ENCODE data around the gene DHRSX. TPM values are rescaled to one million over a fixed set of nuclear protein-coding genes. Genes with fewer than 3 reads are reported as not detected.
"Not testable (repeated sequence)": the region's sequence is repeated elsewhere in the genome, so short reads cannot be mapped to it uniquely, and the experiment has no call there.

The DHRSX gene
- total RNA-seq, 1 donor from 2014 or later: 19.0 TPM

DNA sequence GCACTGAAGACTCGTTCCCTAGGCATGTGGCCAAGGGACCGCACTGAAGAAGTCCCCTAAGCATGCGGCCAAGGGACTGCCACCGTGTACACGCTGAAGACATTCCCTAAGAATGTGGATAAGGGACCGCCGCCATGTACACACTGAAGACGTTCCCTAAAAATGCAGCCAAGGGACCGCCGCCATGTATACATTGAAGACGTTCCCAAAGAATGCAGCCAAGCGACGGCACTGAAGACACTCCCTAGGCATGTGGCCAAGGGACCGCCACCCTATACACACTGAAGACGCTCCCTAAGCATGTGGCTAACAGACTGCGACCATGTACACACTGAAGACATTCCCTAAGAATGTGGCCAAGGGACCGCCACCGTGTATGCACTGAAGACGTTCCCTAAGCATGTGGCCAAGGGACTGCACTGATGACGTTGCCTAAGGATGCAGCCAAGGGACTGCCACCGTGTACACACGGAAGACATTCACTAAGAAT lies 31.5 kb downstream of the DHRSX start:
- DNase-seq (ENCODE audit: low read depth) (no peak), FAIRE-seq (no peak)
- Histone ChIP-seq H3K36me3 (ENCODE audit: control insufficient read depth, insufficient read depth, low read length) (no peaks in the 10 kb centered on the region), H3K27me3 (ENCODE audit: control insufficient read depth, insufficient read depth, low read length) (no peaks in the 10 kb centered on the region), H3K4me3 (ENCODE audit: low read depth, low read length) (no peak overlapping the region)
- TF ChIP-seq, protein P1, sequence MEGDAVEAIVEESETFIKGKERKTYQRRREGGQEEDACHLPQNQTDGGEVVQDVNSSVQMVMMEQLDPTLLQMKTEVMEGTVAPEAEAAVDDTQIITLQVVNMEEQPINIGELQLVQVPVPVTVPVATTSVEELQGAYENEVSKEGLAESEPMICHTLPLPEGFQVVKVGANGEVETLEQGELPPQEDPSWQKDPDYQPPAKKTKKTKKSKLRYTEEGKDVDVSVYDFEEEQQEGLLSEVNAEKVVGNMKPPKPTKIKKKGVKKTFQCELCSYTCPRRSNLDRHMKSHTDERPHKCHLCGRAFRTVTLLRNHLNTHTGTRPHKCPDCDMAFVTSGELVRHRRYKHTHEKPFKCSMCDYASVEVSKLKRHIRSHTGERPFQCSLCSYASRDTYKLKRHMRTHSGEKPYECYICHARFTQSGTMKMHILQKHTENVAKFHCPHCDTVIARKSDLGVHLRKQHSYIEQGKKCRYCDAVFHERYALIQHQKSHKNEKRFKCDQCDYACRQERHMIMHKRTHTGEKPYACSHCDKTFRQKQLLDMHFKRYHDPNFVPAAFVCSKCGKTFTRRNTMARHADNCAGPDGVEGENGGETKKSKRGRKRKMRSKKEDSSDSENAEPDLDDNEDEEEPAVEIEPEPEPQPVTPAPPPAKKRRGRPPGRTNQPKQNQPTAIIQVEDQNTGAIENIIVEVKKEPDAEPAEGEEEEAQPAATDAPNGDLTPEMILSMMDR (IDR thresholded peaks at IDR 0.05; ENCODE audit: insufficient read depth, low read length, severe bottlenecking): no peak

DNA sequence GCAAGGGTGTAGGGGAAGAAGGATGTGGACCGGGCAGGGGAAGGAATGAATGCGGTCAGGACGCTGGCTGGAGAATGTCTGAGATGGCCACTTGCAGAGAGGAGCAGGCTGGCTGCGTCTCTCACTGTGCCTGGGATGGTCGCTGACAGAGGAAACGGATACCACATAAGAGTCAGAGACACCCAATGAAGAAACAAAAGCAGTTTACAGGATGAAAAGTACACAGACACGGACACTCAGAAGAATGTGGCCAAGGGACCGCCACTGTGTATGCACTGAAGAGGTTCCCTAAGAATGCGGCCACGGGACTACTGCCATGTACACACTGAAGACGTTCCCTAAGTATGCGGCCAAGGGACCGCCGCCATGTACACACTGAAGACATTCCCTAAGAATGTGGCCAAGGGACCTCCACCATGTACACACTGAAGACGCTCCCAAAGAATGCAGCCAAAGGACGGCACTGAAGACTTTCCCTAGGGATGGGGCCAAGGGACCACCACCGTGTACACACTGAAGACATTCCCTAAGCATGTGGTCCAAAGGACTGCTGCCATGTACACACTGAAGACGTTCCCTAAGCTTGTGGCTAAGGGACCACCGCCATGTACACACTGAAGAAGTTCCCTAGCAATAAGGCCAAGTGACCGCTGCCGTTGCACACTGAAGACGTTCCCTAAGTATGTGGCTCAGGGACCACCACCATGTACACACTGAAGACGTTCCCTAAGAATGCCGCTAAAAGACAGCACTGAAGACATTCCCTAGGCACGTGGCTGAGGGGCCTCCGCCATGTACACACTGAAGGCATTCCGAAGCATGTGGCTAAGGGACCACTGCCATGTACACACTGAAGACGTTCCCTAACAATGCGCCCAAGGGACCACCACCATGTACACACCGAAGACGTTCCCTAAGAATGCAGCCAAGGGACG lies 32.2 kb downstream of the DHRSX start:
- Histone ChIP-seq H3K36me3 (ENCODE audit: control insufficient read depth, insufficient read depth, low read length) (no peaks in the 10 kb centered on the region), H3K27me3 (ENCODE audit: control insufficient read depth, insufficient read depth, low read length) (no peaks in the 10 kb centered on the region), H3K4me3 (ENCODE audit: low read depth, low read length) (no peak overlapping the region)
- FAIRE-seq: no peak
- DNase-seq (ENCODE audit: low read depth): no peak
- TF ChIP-seq, protein P1 (IDR thresholded peaks at IDR 0.05; ENCODE audit: insufficient read depth, low read length, severe bottlenecking): no peak

DNA sequence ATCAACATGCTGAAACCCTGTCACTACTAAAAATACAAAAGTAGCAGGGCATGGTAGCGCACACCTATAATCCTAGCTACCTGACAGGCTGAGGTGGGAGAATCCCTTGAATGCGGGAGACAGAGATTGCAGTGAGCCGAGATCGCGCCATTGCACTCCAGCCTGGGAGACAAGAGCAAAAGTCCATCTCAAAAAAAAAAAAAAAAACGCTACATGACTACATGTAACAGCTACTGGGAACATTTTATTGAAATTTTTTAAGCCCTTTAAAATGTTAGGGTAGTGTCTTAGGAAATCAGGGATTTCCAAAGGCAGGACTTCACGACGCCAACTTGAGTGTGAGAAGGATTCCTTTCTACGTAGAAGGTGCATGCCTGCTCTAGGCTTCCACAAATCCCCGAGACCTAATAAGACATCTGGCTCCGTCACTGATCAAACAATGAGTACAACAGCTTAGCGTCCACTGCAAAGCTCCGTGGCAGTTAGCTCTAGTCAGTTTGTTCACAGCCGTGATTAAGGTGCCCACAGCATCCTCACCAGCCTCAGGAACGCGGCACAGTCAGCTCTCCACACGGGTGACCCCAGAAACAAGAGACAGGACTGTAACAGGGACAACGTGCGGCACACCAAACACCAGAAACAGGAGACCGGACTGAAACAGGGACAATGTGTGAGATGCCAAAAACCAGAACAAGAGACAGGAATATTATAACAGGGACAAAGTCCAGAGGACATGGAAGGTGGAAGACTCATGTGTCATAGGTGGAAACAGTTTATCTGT lies 33.7 kb downstream of the DHRSX start:
- no peak for FAIRE-seq
- no peak overlapping the region for H3K4me3 ChIP-seq (ENCODE audit: low read depth, low read length)

DNA sequence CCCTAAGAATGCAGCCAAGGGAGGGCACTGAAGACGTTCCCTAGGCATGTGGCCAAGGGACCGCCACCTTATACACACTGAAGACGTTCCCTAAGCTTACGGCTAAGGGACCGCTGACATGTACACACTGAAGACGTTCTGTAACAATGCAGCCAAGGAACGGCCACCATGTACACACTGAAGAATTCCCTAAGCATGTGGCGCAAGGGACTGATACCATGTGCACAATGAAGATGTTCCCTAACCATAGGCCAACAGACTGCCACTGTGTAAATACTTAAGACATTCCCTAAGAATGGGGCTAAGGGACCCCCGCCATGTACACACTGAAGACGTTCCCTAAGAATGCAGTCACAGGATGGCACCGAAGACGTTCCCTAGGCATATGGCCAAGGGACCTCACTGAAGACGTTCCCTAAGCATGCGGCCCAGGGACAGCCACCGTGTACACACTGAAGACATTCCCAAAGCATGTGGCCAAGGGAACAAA lies 36.1 kb downstream of the DHRSX start:
- DNase-seq (ENCODE audit: low read depth): no peak
- no peak for FAIRE-seq
- TF ChIP-seq, protein P1 (IDR thresholded peaks at IDR 0.05; ENCODE audit: insufficient read depth, low read length, severe bottlenecking): no peak
- Histone ChIP-seq H3K36me3 (ENCODE audit: control insufficient read depth, insufficient read depth, low read length) (no peaks in the 10 kb centered on the region), H3K4me3 (ENCODE audit: low read depth, low read length) (no peak overlapping the region), H3K27me3 (ENCODE audit: control insufficient read depth, insufficient read depth, low read length) (no peaks in the 10 kb centered on the region)

More for the DNA sequence above, 33.7 kb downstream of the DHRSX start:
- Histone ChIP-seq H3K36me3 (ENCODE audit: control insufficient read depth, insufficient read depth, low read length) (no peaks in the 10 kb centered on the region), H3K27me3 (ENCODE audit: control insufficient read depth, insufficient read depth, low read length) (no peaks in the 10 kb centered on the region)
- TF ChIP-seq, protein P1 (IDR thresholded peaks at IDR 0.05; ENCODE audit: insufficient read depth, low read length, severe bottlenecking): no peak
- no peak for DNase-seq (ENCODE audit: low read depth)

DNA sequence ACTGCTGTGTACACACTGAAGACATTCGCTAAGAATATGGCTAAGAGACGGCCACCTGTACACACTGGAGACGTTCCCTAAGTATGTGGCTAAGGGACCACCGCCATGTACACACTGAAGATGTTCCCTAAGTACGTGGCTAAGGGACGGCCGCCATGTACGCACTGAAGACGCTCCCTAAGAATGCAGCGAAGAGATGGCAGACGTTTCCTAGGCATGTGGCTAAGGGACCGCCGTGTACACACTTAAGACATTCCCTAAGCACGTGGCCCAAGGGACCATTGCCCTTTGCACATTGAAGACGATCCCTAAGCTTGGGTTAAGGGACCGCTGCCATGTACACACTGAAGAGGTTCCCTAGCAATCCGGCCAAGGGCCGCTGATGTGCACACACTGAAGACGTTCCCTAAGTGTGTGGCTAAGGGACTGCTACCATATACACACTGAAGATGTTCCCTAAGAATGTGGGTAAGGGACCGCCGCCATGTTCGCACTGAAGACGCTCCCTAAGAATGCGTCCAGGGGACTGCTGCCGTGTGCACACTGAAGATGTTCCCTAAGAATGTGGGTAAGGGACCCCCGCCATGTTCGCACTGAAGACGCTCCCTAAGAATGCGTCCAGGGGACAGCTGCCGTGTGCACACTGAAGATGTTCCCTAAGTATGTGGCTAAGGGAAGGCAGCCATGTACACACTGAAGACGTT lies 36.7 kb downstream of the DHRSX start:
- FAIRE-seq (no peak), DNase-seq (ENCODE audit: low read depth) (no peak)
- Histone ChIP-seq H3K27me3 (ENCODE audit: control insufficient read depth, insufficient read depth, low read length) (no peaks in the 10 kb centered on the region), H3K36me3 (ENCODE audit: control insufficient read depth, insufficient read depth, low read length) (no peaks in the 10 kb centered on the region), H3K4me3 (ENCODE audit: low read depth, low read length) (no peak overlapping the region)
- TF ChIP-seq, protein P1 (IDR thresholded peaks at IDR 0.05; ENCODE audit: insufficient read depth, low read length, severe bottlenecking): no peak

DNA sequence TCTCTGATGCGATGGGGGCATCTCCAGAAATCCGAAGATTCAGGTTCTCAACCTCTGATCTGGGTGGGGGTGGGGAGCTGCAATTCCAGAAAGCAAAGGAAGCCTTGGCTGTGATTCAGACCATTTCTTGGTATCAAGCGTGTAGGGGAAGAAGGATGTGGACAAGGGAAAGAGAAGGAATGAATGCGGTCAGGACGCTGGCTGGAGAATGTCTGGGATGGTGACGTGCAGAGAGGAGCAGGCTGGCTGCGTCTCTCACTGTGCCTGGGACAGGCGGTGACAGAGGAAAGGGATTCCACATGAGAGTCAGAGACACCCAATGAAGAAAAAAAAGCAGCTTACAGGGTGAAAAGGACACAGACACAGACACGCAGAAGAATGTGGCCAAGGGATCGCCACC lies 37.3 kb downstream of the DHRSX start:
- not testable (repeated sequence) for DNase-seq (ENCODE audit: low read depth); FAIRE-seq; H3K4me3 ChIP-seq (ENCODE audit: low read depth, low read length); H3K36me3 ChIP-seq (ENCODE audit: control insufficient read depth, insufficient read depth, low read length); H3K27me3 ChIP-seq (ENCODE audit: control insufficient read depth, insufficient read depth, low read length)
